DMS153 treated with DMSO at 0.1 percent for 48 hours (cell line): ENCODE results near the gene GPT2.

ENCODE experiments used
- DNase-seq: peaks from one replicate; lab custom pipeline; 2025; ENCODE audit not compliant: unreplicated experiment; lab: John Stamatoyannopoulos, UW

Gene GPT2

DNA sequence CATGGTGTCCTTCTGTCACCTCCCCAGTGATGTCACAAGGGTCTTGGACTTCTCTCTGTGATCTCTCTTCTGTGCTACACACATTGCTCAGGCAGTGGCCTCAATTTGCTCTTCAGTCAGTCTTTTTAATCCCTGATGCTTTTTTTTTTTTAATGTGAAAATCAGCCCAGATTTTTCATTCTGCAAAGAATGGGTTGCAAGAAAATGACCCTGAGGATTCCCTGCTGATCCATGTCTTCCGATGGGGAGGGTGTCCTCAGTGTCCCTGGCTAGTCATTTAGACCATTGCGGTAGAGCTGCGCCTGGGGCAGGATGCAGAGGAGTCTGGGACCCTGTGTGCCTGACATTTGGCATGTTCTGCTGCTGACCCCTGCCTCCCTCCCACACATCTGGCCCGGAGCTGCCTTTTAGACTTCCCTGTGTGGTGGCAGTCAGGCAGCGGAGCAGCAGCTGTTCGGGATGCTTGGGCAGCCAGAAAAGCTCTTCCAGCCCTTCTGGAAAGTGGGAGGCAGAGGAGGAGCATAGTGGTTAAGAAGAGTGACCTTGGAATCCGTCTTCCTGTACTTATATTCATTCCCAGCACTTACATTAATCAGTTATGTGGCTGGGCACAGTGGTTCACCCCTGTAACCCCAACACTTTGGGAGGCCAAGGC lies 12.3 kb downstream of the GPT2 start:
- no peak for DNase-seq

DNA sequence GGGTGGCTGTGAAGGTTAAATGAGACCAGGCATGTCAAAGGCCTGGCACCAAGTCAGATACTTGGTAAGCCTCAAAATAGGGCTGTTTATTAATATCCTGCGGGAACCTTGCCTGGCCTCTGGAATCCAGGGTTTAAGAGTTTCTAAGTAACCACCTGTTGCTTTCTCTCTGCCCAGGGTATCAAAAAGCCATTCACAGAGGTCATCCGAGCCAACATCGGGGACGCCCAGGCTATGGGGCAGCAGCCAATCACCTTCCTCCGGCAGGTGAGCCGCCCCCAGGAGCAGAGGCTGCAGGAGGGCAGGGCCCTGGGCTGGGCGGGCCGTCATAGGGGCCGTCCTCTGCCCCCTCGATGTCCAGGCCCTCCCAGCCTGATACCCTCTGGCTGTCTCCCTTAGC lies 13.3 kb downstream of the GPT2 start:
- no peak for DNase-seq

DNA sequence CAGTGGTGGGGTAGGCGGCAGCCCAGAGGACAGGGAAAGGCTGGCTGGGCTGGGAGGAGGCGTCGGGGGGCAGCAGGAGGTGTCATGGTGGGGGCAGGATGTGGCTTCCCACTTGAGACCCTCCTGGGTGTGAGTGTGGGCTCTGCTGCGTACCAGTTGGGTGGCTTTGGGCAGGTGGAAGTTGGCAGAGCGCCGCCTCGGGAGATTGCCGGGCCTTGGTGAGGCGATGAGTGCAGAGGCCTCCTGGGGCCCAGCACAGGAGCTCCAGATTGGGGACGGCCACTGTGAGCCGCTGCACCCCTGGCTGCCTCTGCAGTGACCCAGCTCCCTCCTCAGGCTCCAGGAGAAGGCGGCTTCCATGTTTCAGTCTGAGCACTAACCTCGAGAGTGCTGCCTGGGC lies 13.8 kb downstream of the GPT2 start:
- no peak for DNase-seq

DNA sequence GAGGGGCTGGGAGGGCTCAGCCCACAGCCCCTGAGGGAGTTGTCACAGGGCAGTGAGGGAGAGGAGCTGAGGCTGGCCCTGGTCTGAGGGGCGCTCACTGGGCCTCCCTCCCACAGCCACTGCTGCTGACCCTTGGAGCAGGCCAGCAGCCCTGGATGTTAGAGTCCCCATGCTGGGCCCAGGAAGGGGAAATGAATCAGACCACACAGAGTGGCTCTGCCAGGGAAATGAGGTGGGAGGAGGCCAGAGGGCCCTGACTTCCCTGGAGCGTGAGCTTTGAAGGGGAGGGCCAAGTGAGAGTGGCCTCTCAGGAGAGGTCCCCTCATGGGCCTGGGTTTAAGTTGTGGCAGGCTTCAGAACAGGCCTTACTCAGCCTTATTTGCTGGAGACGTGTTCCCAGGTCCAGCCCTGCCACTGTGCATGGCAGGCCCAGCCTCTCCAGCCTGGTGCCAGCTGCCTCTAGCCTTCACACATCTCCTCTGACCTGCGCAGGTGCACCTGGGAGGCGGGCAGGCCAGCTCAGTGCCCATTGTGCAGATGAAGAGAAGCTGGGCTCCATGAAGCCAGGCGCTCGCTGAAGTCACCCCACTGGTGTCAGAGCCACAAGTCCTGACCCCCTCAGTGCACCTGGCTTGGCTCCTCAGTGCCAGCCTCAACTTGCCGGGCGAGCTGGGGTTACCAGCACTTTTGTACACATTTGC lies 15.4 kb downstream of the GPT2 start:
- DNase-seq: no peak

DNA sequence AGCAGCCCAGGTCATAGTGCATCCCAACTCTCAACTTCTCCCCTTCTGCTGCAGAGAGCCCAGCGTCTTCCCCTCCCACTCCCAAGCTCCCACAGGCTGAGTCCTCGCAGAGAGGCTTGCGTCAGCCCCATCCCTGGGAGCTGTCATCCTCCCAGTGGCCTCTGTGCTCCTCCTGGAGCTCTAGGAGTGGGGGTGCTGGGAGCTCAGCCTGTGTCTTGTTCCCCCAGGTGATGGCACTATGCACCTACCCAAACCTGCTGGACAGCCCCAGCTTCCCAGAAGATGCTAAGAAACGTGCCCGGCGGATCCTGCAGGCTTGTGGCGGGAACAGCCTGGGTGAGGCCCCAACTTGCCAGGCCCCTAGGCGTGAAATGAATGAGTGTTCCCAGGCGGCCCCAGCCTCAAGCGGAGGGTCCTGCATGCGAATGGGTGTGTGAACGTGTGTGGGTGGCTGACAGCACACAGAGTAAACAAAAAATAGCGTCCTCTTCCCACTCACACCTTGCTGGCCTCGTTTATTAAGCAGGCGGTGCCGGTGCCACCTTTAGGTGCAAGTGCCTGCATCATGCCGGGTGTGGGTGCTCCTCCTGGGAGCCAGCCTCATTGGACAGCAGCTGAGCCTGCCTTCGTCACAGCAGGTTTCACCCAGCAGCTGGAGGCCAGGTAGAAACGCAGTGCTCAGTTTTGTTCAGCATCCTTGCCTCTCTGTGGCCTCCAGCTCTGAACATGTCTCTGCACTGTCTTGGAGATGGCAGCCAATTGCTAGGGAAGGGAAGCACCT lies 16.5 kb downstream of the GPT2 start:
- no peak for DNase-seq

DNA sequence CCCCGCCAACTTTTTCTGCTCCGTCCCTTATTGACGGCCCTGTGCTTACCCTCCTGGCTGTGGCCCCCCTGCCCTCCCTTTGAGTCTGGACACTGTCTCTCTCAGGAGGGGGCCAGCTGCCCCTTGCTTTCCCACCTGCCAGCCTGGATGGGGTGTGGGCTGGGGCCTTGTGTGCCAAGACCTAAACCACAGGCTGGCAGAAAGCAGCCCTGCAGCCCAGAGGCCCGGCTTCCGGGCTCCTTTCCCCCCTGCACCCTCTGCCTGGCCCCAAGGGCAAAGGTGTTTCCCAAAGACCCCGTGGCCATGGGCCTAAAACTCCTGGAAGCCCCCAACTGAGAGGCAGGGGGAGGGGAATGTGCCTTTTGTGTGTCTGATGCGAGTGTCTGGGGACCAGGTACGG lies 17.5 kb downstream of the GPT2 start:
- no peak for DNase-seq

DNA sequence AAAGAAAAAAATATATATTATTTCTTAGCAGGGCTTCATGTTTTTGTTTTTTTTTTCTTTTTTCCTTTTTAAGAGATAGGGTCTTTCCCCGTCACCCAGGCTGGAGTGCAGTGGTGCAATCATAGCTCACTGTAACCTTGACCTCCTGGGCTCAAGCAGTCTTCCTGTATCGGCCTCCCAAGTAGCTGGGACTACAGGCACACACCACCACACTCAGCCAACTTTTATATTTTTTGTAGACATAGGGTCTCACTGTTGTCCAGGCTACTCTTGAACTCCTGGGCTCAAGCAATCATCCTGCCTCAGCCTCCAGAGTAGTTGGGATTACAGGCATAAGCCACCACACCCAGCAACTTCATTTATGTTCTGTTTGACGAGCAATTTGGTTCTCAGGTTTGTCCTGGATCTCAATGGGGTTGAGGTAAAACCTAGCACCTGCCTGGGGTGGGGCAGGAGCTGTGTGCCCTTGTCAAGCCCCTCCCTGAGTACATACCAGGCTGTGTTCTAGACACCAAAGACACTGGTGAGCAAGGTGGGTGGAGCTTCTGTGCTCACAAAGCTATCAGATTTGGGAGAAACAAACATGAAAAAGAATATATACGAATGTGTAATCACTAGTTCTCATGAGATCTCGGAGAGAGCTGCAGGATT lies 19.2 kb downstream of the GPT2 start:
- DNase-seq: no peak

DNA sequence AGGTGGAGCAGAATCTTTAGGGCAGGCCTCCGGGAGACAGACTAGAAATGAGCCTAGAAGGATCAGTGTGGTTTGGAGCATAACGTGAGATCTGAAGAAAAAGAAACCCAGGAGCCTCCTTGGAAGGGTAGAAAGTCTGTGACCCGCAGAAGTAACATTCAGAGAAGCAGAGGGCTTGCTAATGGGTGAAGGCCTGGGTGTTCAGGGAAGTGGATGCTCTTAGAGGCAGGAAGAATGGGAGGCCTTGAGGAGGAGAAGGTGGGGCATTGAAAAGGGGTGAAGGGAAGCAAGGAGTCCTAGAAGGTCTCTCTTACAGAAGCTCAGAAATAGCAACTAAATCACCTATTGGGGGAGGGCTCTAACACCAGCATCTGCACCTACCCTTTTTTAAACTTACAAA lies 20.3 kb downstream of the GPT2 start:
- DNase-seq: no peak

DNA sequence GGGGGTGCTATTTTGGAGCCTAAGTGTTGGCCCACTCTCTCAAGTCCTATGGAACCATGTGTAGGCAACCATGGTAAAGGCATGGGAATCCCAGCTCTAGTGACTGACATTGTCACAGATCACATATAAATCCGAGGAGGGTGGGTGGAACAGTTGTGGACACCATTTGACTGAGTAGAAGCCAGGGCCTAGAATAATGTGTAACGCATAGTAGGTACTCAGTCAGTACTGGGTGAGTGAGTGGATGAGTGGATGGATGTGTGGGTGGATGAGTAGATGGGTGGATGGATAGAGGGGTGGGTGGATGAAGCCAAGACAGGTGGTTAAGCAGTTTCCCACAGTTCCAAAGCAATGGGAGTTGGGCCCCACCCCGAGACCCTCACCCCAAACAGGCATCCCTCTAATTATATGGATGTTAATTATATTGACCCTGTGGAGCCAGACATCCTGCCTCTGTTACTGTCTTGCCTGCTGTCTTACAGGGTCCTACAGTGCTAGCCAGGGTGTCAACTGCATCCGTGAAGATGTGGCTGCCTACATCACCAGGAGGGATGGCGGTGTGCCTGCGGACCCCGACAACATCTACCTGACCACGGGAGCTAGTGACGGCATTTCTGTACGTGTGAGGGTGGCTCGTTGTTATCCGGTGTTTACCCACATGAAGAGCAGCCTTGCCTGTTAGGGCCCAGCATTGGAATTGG lies 22.3 kb downstream of the GPT2 start:
- no peak for DNase-seq

DNA sequence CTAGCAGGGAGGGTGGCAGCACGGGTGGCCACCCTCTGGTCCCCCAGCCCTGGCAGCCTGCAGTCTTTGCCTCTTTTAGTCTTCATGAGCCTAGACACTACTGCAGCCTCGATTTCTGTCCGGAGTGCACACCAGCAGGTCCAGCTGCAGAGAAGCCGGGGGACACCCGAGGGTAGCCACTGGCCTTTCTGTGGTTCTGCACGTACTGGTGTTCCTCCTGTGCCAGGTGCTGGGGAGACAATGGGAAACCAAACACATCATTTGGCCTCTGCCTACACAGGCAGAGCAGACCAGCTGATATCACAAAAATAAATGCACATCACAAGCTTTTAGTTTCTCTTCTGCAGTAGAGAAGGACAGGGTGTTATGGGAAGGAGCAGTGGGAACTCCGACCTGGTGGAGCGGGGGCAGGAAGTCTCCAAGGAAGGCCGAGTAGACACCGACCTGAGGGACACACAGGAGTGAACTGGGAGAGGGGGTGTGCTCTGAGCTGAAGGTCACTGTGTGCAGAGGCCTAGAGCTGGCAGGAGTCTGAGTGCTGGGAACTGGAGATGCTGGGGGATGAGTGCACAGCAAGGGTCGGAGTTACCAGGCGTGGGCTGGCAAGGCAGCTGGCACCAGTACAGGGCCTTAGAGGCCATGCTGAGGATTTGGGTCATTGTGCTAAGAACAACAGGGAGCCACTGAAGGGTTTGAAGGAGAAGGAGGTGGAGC lies 23.1 kb downstream of the GPT2 start:
- DNase-seq: no peak

DNA sequence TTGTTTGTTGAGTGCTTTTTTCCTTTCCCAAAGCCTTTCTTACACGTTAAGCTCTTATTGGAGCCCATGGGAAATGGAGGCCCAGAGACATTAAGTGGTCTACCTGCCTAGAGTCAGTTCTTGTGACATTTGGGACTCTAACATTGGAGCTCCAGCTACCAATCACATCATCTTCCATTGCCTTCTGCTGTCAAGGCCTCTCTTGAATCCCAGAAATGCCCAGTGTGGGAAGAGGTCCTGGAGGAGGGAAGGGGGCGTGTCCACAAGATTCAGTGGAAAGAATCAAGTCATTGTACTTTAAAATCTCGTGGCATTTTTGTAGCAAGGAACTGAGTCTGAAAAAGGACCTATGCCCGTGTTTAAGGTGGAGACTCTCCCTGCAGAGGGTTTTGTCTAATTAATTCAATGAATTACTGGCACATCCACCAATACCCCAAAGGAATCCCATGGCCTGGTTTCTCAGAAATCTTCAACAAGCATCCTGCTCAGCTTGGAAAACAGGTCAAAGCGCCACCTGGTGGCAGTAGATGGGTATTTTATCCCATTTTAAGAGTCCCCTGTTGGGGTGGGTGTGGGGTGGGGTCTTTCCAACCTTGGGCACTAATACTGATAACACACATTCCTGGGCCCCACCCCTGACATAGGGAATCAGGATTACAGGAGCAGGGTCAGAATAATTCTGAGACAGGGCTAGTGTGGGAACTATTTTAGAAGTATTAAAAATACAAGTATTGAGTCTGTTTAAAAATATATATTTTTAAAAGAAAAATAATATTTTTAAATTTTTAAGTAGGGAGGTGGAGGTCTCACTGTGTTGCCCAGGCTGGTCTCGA lies 24.6 kb downstream of the GPT2 start:
- peak; percentile 14 for DNase-seq

DNA sequence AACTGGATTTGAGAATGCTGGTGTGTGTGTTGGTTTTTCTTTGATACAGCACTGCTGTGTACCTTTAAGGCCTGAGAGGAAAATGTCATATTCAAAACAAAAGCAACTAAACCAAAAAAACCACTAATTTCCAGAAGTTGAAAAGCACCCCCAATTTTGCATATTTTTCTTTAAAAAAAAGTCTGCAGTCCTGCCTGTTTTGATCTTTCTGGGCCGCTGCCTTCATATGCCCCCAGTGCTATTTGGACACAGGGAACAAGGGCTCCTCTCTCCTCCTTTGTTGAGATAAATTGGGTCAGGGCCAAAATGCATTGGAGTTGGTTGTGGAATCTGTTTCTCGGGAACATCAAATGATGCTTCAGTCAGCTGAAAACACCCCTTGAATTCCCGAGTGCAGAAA lies 26.9 kb downstream of the GPT2 start:
- no peak for DNase-seq

DNA sequence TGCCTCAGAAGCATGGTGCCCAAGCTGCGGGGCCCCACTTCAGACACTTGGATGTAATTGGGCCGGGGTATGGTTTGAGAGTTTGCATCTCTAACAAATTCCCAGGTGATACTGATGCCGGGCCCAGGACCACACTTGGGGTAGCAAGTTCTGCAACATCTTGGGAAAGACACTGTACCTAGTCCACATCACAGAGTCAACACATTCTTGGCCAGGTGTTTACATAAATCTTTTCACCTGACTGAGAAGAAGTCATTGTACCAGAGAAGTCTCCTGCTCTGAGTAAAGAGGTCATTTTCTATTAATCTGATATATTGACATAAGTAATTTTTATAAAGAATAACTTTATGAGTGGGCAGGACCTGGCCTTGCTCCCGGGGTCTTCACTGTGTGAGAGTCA lies 27.5 kb downstream of the GPT2 start:
- DNase-seq: no peak

DNA sequence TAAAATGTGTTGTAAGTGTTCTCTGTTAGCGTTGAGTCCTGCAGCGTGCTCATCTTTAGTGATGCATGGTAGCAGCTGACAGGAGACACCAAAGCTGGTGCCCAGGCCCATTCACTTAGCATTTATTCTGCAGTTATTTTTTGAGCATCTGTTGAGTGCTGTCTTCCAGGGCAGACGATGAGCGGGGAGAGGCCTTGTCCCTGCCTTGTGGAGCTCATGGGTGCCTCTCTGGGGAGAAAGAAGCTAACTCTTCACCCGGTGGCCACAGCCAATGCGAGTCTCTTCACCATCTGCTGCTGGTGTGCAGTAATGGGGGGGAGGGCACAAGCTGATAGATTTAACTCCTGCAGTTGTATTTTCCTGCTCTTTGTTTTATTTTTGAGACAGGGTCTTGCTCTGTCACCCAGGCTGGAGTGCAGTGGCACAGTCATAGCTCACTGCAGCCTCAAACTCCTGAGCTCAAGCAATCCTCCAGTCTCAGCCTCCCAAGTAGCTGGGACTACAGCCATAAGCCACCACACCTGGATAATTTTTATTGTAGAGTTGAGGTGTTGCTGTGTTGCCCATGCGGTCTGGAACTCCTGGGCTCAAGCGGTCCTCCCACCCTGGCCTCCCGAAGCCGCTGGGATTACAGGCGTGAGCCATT lies 30.5 kb downstream of the GPT2 start:
- no peak for DNase-seq

DNA sequence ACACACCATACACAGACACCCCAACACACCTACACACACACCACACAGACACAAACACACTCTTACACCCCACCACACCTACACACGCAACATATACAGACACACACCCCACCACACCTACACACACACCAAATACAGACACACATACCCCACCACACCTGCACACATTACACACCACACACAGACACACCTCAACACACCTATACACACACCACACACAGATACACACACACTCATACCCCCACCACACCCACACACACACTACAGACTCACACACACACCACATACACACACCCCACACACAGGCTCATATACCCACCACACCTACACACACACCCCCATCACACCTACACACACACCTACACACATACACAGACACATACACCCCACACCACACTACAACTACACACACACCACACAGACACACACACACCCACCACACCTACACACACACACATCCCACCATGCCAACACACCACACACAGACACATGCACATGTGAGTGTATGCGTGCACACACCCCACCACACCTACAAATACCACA lies 31.4 kb downstream of the GPT2 start:
- DNase-seq: no peak

DNA sequence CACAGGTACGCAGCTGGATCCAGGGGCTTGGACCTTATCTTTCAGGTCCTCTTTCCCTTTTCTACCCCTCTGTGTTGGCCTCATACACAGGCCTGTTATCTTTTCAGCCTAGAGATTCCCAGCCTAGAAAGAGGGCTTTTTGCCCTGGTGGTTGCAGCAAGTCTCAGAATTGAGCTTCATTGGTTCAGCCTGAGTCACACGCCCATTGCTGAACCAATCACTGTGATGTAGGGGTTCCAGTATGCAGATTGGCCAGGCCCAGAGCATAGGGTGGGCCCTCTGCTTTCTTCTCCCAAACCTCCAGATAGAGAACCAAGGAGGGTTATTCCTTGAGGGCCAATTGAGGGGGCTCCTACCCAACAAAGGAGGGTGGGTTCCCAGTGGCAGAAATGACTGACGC lies 32.8 kb downstream of the GPT2 start:
- no peak for DNase-seq

DNA sequence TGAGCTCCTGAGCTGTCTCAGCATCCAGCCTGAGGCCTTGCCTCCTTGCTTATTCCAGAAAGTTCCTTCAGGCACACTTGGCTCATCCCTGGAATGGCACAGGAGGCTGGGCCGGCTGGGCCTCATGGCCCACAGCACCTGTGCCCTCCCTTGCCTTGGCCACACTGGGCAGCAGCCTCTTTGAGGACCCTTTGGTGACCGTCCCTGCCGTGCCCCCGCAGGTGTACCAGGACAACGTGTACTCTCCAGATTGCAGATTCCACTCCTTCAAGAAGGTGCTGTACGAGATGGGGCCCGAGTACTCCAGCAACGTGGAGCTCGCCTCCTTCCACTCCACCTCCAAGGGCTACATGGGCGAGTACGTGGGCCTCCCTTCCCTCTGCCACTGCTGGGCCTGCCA lies 34.2 kb downstream of the GPT2 start:
- DNase-seq: no peak

DNA sequence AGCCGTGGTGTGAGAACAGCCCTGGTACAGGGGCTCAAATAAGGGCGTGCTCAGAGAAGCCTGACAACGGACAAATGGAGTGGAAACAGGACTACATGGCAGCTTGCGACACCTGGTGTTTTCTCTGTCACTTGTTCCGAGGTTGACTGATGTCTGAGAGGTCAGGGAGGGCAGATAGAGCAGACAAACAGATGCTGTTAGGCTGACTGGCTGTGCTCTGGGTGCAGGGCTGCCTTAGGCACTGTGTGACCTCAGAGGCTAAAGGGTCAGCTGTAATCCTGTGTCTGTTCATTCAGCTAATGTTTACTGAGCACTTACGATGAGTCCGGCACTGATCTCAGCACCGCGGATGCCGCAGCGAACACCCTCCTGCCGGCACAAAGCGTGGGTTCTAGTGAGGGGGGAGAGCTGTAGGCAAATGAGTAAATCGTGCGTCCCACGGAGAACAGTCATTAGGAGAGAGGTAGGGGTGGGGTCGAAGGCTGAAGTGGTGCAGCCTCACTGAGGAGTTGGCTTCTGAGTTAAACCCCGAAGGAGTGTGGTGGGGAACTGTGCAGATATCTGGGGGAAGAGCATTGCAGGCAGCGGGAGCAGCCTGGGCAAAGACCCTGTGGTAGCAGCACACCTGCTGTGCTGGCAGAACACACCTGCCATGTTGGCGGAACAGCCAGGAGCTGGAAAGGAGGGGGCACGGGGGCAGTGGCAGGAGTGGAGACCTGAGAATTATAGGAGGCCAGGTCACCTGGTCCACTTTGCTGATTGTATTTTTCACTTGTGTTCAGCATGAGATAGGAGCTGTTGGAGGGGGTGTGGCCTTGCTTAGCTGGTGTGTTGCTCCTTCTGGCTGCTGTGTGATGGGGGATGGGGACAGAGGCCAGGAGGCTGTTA lies 35.0 kb downstream of the GPT2 start:
- no peak for DNase-seq
